ENCODE measurements around the gene NXPH1.
A peak's percentile ranks its signal among the peaks of the same experiment; 100 is the strongest.

NXPH1 gene

GRCh38 chr7:8511855-8512254 lies 78.4 kb downstream of the NXPH1 start:
- peak; percentile 47 to 80 for DNase-seq

DNA sequence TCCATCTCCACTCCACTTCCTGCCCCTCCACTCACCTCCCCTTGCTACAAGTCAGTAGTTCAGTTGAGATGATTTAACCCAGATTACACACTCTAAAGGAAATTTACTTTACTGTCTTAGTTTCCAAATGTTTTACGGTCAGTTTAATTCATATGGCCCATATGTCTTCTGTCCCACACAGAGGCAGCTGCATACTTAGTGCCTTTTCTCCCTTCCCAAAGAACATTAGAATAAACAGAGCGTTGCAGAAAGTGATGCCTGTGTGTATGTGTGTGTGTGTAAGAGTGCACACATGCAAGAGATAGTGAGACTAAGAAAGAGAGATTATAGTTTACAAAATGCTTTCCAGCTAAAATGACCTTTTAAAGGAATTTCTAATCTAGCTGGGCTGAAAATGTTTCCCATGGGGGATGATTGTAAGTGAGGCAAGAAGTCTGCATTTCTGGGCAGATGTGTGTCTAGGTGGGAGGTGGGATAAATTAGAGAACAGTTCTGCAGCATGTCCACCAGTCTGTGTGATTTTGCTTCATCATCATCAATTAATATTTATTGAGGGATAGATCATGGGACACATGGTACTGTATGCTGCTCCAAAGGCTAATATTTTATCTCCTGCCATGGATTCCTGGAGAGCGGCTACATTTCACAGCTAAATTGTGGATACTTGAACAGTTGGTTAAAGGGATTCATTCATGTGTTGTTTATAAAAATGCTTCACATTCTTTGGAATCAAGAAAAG lies 81.5 kb downstream of the NXPH1 start:
- DNase-seq = no peak

DNA sequence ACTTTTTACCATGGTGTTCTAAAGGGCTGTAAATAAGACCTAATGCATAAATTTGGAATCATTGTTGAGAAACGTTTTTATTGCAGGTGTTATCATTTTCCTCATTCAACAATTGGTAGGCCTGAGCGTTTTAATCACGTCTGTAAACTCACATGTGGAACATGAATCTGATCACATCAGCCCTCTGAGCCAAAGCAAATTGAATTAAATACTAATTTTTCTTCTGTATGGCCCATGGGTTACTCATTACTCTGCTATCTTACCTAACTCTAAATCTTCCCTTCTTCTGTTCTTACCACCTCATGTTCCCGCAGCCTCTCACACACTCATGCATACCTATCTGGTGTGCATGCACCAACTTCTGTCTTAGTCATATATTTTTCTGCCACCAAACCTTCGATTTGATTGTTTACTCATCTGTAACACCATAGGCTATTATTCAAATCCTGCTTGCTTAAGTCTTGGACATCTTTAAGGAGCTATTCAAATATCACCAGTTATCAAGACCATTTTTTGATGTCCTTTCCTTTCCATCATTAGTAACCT lies 82.3 kb downstream of the NXPH1 start:
- DNase-seq = no peak

- DNase-seq = no peak
Measured at GRCh38 chr7:8516976-8517375, 83.6 kb downstream of the NXPH1 start.

- DNase-seq = no peak
Measured at GRCh38 chr7:8528311-8528710, 94.9 kb downstream of the NXPH1 start.

GRCh38 chr7:8531991-8532515 lies 98.6 kb downstream of the NXPH1 start:
- DNase-seq = no peak

DNA sequence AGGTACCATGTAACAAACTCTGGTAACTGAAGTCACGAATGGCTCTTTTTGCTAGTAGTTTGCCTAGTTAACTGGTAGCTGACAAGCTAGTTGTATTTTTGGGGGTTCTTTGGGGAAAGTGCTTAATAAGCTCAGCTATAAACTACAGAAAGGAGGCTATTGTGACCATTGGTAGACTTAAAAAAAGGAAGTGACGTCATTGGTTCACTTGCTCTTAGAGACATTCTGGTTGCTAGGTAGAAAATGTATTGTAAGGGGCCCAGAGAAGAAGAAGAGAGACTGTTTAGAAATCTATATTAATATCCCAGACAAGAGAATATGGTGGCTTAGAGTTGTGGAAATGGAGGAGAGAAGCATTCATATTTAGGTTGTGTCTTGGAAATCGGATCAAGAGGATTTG lies 103.0 kb downstream of the NXPH1 start:
- DNase-seq = peak in 1 of 2 experiments; percentile 2

DNA sequence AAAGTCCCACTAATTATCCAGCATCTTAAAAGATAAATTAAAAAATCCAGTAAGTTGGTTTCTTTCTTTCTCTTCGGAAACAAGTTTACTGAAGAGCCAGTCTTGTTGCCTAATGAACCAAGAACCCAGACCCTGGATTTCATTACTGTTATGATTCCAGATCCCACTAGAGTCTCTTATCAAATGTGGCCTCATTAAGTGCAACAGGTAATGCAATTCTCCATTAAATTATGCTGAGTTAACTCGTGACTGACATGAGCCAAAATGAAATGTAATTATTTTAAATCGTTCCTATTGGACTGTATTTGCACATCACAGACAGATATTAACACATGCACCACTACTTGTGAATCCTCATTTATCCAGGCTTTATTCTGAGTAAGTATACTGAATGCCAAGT lies 115.6 kb downstream of the NXPH1 start:
- DNase-seq = no peak

- DNase-seq = no peak
Measured at GRCh38 chr7:8560501-8560900, 127.1 kb downstream of the NXPH1 start.

DNA sequence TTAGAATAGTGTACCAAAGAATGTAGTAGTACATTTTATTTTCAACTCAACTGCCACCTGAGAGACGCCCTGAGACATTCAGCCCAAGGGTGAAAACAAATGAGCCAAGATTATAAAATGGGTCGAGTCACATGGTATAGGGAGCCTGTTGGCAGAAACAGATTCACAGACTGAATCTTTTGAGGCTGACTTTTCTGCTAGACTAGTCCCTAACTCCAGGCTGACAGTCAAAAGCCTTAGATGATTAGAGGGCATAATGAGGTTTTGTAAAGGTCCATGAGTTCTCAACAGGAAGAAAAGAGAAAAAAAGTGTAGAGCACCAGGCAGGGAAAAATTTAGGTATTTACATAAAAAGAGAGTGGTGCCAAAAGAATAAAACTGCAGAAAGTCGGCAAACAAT lies 128.0 kb downstream of the NXPH1 start:
- no peak for DNase-seq

DNA sequence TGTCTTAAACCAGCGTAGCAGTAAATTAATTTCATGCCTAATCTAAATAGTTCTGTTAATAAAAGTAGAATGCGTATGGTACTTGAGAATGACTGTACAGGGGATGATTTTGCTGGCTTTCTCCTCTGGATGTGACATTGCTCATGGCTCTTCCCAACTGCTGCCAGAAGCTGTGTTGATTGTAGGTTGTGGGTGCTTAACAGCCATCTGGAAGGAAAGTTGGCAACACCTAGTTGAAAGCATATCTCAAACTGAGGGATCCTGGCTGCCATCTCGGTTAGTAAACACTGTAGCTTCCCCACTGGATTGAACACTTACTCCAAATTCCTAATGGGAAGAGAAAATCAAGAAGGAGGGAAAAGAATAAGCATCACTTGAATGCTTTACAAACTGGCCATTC lies 130.9 kb downstream of the NXPH1 start:
- peak in 1 of 2 experiments; percentile 15 for DNase-seq

DNA sequence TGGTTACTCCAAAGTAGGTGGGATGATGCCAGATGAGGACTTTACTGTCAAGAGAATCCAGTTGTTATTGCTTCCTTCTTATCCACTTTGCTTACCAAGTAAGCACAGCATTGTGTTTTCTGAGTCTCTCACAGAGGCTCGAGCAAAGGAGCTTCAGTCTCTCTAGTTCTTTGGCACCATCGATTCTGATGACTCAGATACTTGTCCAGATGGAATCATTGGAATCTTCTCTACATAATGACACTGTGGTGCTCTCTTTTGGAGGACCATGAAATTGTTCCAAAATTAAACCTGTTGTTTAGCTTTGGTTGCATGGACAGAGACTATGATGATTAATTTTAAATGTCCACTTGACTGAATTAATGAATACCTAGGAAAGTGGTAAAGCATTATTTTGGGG lies 132.6 kb downstream of the NXPH1 start:
- no peak for DNase-seq

DNA sequence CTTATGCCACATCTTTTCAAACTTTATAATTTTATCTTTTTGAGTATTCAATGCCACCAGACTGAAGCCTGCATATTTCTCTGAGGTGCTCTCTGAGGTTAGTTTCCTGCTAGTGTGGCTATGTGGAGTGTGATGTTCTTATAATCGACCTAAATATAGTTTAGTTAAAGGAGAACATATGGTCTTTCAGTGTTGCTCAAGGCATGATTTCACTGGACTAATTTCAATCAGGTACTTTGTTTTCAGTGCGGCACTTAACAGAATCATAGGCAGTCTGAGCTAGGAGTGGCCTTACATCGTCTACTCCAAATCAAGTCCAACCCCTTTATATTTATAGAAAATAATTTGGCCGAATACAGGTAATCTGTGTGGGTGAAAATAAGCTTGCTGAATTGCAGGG lies 134.2 kb downstream of the NXPH1 start:
- DNase-seq = no peak

DNA sequence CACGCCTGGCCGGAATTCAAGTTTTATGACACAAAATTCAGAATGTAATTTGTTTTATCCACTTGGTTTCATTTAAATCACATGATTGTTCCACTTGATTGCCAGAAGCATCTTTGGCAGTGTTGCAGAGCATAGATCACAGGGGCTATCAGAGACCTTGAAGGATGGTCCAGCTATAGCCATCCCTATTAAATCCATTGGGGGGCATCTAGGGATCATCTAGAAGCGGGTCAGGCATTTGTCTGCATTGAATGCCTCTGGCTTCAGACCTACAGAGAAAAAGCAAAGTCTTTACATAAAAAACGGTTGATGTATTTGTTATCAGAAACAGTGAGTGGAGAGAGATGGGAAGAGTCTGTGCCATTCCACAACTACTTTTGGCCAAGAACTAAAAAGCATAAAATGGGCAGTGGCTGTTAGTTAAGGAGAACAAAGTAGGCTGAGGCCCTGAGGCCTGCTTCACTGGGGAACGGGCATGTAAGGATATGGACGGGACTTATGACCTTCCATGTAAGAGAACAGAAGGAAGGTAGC lies 146.3 kb downstream of the NXPH1 start:
- no peak for DNase-seq

- no peak for DNase-seq
Measured at GRCh38 chr7:8581842-8582241, 148.4 kb downstream of the NXPH1 start.

DNA sequence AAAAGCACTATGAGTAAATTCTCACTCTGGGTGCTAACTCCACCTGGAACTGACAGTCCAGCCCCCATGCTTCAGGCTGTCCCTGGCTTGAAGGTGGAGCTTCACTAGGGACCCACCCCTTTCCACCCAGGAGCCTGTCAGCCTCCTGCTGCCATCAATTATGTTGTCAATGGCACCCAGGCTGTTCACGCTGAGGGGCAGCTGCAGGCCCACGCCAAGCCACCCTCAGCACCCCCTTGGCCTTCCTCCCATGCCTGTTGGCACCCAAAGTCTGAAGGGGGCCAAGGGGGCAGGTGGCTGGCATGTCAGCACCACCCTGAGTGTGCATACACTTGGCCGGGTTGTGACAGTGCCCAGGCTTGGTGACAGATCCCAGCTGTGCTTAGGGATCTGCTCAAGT lies 149.3 kb downstream of the NXPH1 start:
- DNase-seq = no peak

GRCh38 chr7:8585591-8585990 lies 152.2 kb downstream of the NXPH1 start:
- no peak for DNase-seq

DNA sequence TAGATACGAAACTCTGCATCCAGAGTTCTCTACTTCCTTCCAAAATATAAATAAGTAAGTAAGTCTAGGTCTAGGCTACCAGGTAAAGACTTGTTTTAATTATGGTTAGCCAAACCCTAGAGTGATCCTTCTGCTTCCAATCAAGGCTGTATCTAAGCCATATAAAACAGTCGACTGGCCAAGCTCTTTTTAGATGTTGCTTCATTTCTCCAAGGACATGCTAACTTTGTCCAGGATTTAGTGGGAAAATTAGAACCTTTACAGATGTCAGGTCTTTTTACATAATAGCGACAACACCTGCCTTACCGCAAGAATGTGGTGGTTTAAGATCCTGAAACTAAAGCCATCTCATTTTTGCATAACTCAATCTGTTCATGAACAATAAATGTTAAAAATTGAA lies 156.8 kb downstream of the NXPH1 start:
- DNase-seq = no peak

DNA sequence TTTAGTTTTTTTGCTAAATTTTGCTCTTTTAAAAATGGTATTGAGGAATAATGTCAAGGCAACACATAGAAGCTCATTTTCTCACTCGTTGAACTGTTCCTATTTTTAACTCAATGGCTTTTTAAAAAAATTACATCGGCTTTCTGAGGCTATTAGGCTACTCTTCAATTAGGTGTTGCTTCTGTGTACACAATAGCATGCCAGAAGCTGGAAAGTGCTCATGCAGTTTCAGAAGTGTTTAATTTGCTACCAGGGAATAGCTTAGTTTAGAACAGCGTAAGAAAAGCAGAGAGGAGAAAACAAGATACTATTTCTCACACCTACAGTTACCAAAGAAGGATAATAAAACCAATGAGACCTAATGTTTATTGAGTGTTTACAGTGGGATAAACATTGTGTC lies 157.4 kb downstream of the NXPH1 start:
- DNase-seq = no peak

GRCh38 chr7:8591289-8591688 lies 157.9 kb downstream of the NXPH1 start:
- no peak for DNase-seq

- no peak for DNase-seq
Measured at GRCh38 chr7:8592167-8592566, 158.8 kb downstream of the NXPH1 start.

GRCh38 chr7:8594115-8594514 lies 160.7 kb downstream of the NXPH1 start:
- no peak for DNase-seq

DNA sequence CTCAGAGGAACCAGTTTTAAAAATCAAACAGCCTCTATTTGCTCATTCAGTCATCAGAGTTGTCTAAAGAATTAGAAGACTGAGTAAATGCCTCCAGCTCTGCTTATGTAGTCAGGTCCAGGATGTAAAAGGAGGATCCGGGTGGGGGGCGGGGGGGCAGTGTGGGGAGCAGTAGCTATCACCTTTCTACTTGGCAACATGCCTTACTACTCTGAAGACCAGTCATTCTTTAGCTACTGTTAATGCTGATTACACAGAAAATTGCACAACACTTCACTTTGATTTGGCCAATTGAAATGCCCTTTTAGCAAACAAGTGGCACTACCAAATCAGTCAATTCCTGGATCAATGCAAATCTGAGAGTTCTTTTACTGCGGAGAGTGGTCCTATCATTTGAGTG lies 164.2 kb downstream of the NXPH1 start:
- no peak for DNase-seq

DNA sequence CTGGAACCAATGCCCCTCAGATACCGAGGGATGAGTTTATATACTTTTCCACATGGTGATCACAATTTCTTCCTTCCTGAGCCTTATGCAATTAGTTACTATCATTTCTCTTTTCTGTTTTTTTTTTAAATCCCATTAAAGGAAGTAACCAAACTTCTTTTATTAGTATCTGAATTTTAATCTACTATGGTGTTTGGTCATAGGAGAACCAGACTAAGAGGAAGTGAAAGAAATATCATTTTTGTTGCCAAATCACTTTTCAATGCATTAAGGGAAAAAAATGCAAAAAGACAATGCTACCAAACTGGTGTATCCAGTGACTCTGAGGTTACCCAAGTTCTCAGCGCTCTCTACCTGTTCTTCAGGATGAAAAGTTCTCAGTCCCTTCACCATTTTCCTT lies 167.7 kb downstream of the NXPH1 start:
- DNase-seq = no peak

DNA sequence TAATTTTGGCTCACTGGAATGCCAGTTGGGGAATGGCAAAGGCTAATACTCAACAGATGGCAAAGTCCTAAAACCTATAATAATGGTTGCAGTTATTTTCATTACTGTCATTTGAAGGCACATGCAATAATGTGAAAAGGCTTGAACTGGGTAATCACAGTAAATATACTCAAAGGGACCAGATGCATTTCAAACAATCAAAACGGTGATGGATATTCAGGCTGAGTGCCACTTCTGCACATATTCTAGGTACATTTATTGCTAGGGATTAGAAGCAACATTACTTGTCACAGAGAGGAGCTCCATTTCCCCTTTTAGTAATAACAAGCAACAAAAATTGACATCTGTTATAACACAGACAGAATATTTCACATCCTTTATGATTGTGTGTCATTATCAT lies 171.8 kb downstream of the NXPH1 start:
- DNase-seq = peak; percentile 53 to 73

All from NCI-H524 (cell line).